Activated T-cell treated with anti-CD3 and anti-CD28 coated beads, Interleukin-2, amount 50 U/mL, for 72 hours (primary cell): ENCODE measurements around the gene CBFB. TPM values are rescaled to one million over a fixed set of nuclear protein-coding genes. Genes with fewer than 3 reads are reported as not detected.

ENCODE experiments used
- ATAC-seq, 2 donors: fragments of 150-1000 bp; cut with Tn5 transposase; replicated peaks in 1 of 2; 2 replicates each; pipeline ENCODE4 v1.10.0; 2021; ENCODE audit warnings: moderate library complexity in 2 of 2, mild to moderate bottlenecking in 1 of 2
- DNase-seq, 2 donors: peaks; one replicate each; pipeline ENCODE4 v3.0.0; 2021 to 2022; ENCODE audit warnings: mixed read lengths in 1 of 2
- H3K27ac Mint-ChIP-seq: one replicate; pipeline ENCODE4 v1.8.0; 2022; ENCODE audit warnings: mild to moderate bottlenecking, moderate library complexity, mixed read lengths
- H3K27me3 Mint-ChIP-seq: one replicate; pipeline ENCODE4 v1.8.0; 2022; ENCODE audit warnings: low read depth, mixed read lengths
- H3K36me3 Mint-ChIP-seq, 2 donors: one replicate each; pipeline ENCODE4 v1.8.0; 2022; ENCODE audit warnings: mixed read lengths in 2 of 2, mild to moderate bottlenecking in 1 of 2; ENCODE audit not compliant: insufficient read depth in 2 of 2
- H3K4me1 Mint-ChIP-seq: one replicate; pipeline ENCODE4 v1.8.0; 2022; ENCODE audit warnings: low read depth, mixed read lengths
- H3K4me3 Mint-ChIP-seq, 2 donors: one replicate each; pipeline ENCODE4 v1.8.0; 2022; ENCODE audit warnings: mild to moderate bottlenecking in 2 of 2, mixed read lengths in 2 of 2, moderate library complexity in 2 of 2
- H3K9me3 Mint-ChIP-seq, 2 donors: one replicate each; pipeline ENCODE4 v1.8.0; 2022; ENCODE audit warnings: mixed read lengths in 2 of 2
- total RNA-seq, 2 donors: library from RNA; stranded (reverse); gene quantifications; one replicate each; pipeline ENCODE4 v1.2.3, GENCODE V29; 2022

The CBFB gene
- total RNA-seq, 2 donors from 2014 or later, result 106 to 133 TPM

- Mint-ChIP-seq H3K4me3 (no peak overlapping the region), H3K27ac (no peak overlapping the region)
Observed at GRCh38 chr16:67144943-67145342, 116.0 kb downstream of the CBFB start.

GRCh38 chr16:67145746-67146145, 116.8 kb downstream of the CBFB start:
- ATAC-seq, result no peak
- H3K9me3 Mint-ChIP-seq, result no peaks in the 10 kb centered on the region
- H3K27me3 Mint-ChIP-seq, result no peaks in the 10 kb centered on the region
- H3K27ac Mint-ChIP-seq, result no peak overlapping the region
- H3K4me3 Mint-ChIP-seq, result no peak overlapping the region
- no peak for DNase-seq
- H3K4me1 Mint-ChIP-seq, result no peaks in the 10 kb centered on the region
- peaks cover 11 to 17% of the 10 kb centered on the region in 2 donors for H3K36me3 Mint-ChIP-seq

More at GRCh38 chr16:67144943-67145342, 116.0 kb downstream of the CBFB start:
- Mint-ChIP-seq H3K4me1 (no peaks in the 10 kb centered on the region), H3K9me3 (no peaks in the 10 kb centered on the region), H3K36me3 (peaks cover 11 to 19% of the 10 kb centered on the region in 2 donors), H3K27me3 (no peaks in the 10 kb centered on the region)
- DNase-seq (no peak), ATAC-seq (no peak)

GRCh38 chr16:67146523-67147357, 117.8 kb downstream of the CBFB start:
- Mint-ChIP-seq H3K4me1 (peaks cover 5% of the 10 kb centered on the region), H3K27me3 (peaks cover 9% of the 10 kb centered on the region), H3K4me3 (no peak overlapping the region), H3K27ac (no peak overlapping the region), H3K36me3 (peaks cover 8 to 15% of the 10 kb centered on the region in 2 donors), H3K9me3 (no peaks in the 10 kb centered on the region)
- DNase-seq (no peak), ATAC-seq (no peak)

- Mint-ChIP-seq H3K27me3 (peaks cover 10% of the 10 kb centered on the region), H3K9me3 (no peaks in the 10 kb centered on the region), H3K27ac (peak overlapping the region; percentile 49), H3K36me3 (peaks cover 6 to 15% of the 10 kb centered on the region in 2 donors), H3K4me3 (no peak overlapping the region), H3K4me1 (peaks cover 5% of the 10 kb centered on the region)
- ATAC-seq (no peak), DNase-seq (no peak)
Observed at GRCh38 chr16:67147437-67148140, 118.6 kb downstream of the CBFB start.

GRCh38 chr16:67148221-67148620, 119.3 kb downstream of the CBFB start:
- Mint-ChIP-seq H3K27ac (no peak overlapping the region), H3K4me3 (peak overlapping the region in 1 of 2 donors; percentile 12), H3K9me3 (no peaks in the 10 kb centered on the region), H3K36me3 (peaks cover 6 to 15% of the 10 kb centered on the region in 2 donors), H3K27me3 (peaks cover 16% of the 10 kb centered on the region), H3K4me1 (peaks cover 11% of the 10 kb centered on the region)
- ATAC-seq, result no peak
- DNase-seq, result no peak

- Mint-ChIP-seq H3K9me3 (no peaks in the 10 kb centered on the region), H3K27ac (no peak overlapping the region), H3K4me3 (peak overlapping the region; percentile 47 to 49), H3K27me3 (peaks cover 17% of the 10 kb centered on the region), H3K4me1 (peaks cover 15% of the 10 kb centered on the region), H3K36me3 (peaks cover 3 to 12% of the 10 kb centered on the region in 2 donors)
- DNase-seq (no peak), ATAC-seq (no peak)
Observed at GRCh38 chr16:67148656-67149275, 119.8 kb downstream of the CBFB start.

- H3K36me3 Mint-ChIP-seq, result peaks cover 3 to 13% of the 10 kb centered on the region in 2 donors
- peaks cover 18% of the 10 kb centered on the region for H3K4me1 Mint-ChIP-seq
- DNase-seq (no peak), ATAC-seq (no peak)
- H3K4me3 Mint-ChIP-seq, result peak overlapping the region; percentile 47 to 52
- peaks cover 17% of the 10 kb centered on the region for H3K27me3 Mint-ChIP-seq
- no peaks in the 10 kb centered on the region for H3K9me3 Mint-ChIP-seq
- no peak overlapping the region for H3K27ac Mint-ChIP-seq
Observed at GRCh38 chr16:67149276-67150046, 120.5 kb downstream of the CBFB start.

- Mint-ChIP-seq H3K27ac (no peak overlapping the region), H3K27me3 (peaks cover 20% of the 10 kb centered on the region), H3K4me1 (peaks cover 21% of the 10 kb centered on the region), H3K9me3 (no peaks in the 10 kb centered on the region), H3K4me3 (peak overlapping the region; percentile 80 to 81), H3K36me3 (peaks cover 3 to 13% of the 10 kb centered on the region in 2 donors)
- peak; percentile 83 to 87 for ATAC-seq
- peak; percentile 68 to 74 for DNase-seq
Observed at GRCh38 chr16:67150047-67150832, 121.3 kb downstream of the CBFB start.

Other genes starting within 250 kb of the CBFB start
- under 1 TPM in 1 of 2 donors, not detected in 1; 0.14 TPM for gene TERB1, start 227.6 kb upstream of the CBFB start, total RNA-seq
- gene NAE1, start 198.2 kb upstream of the CBFB start, total RNA-seq, result 100 to 1,000 TPM in 1 of 2 donors, 10 to 100 TPM in 1; 94.5 to 100 TPM
- not detected for gene CA7, start 184.7 kb upstream of the CBFB start, total RNA-seq
- gene PDP2, start 148.6 kb upstream of the CBFB start, total RNA-seq, result 10 to 100 TPM; 31.8 TPM
- not detected for gene CDH16, start 110.3 kb upstream of the CBFB start, total RNA-seq
- gene RRAD, start 103.6 kb upstream of the CBFB start, total RNA-seq, result 1 to 10 TPM; 1.6 to 3.1 TPM
- gene CIAO2B, start 94.7 kb upstream of the CBFB start, total RNA-seq, result 100 to 1,000 TPM; 145 to 167 TPM
- 10 to 100 TPM; 28.7 to 33.3 TPM for gene CES2, start 93.6 kb upstream of the CBFB start, total RNA-seq
- 10 to 100 TPM in 1 of 2 donors, 1 to 10 TPM in 1; 6.9 to 11.5 TPM for gene CES3, start 67.9 kb upstream of the CBFB start, total RNA-seq
- gene CES4A, start 40.6 kb upstream of the CBFB start, total RNA-seq, result 10 to 100 TPM; 24.4 to 38.8 TPM
- gene PHAF1, start 80.8 kb downstream of the CBFB start, total RNA-seq, result 10 to 100 TPM; 14.8 to 18.2 TPM
- 1 to 10 TPM; 5.7 to 7.5 TPM for gene B3GNT9, start 121.8 kb downstream of the CBFB start, total RNA-seq
- 10 to 100 TPM; 38.1 to 50.7 TPM for gene TRADD, start 130.8 kb downstream of the CBFB start, total RNA-seq
- gene FBXL8, start 130.8 kb downstream of the CBFB start, total RNA-seq, result 10 to 100 TPM; 32.1 to 37.1 TPM
- gene HSF4, start 135.6 kb downstream of the CBFB start, total RNA-seq, result 10 to 100 TPM; 63.4 to 87.7 TPM
- 10 to 100 TPM; 21.6 to 30.6 TPM for gene NOL3, start 141.4 kb downstream of the CBFB start, total RNA-seq
- gene MATCAP1, start 154.8 kb downstream of the CBFB start, total RNA-seq, result 10 to 100 TPM; 31.9 to 34.3 TPM
- gene EXOC3L1, start 161.0 kb downstream of the CBFB start, total RNA-seq, result not detected
- gene E2F4, start 163.0 kb downstream of the CBFB start, total RNA-seq, result 10 to 100 TPM; 82.8 to 91.7 TPM
- 1 to 10 TPM; 3.0 to 3.1 TPM for gene ELMO3, start 170.0 kb downstream of the CBFB start, total RNA-seq
- 10 to 100 TPM; 29.8 to 31.0 TPM for gene TMEM208, start 198.0 kb downstream of the CBFB start, total RNA-seq
- gene FHOD1, start 218.3 kb downstream of the CBFB start, total RNA-seq, result 100 to 1,000 TPM; 106 to 114 TPM
- 1 to 10 TPM; 7.6 to 7.9 TPM for gene SLC9A5, start 219.8 kb downstream of the CBFB start, total RNA-seq